Measurements from ENCODE around the gene EML6. TPM values are rescaled to one million over a fixed set of nuclear protein-coding genes. Genes with fewer than 3 reads are reported as not detected.

Gene EML6
- total RNA-seq, 1 experiment from 2014 or later, result 0.17 TPM

DNA sequence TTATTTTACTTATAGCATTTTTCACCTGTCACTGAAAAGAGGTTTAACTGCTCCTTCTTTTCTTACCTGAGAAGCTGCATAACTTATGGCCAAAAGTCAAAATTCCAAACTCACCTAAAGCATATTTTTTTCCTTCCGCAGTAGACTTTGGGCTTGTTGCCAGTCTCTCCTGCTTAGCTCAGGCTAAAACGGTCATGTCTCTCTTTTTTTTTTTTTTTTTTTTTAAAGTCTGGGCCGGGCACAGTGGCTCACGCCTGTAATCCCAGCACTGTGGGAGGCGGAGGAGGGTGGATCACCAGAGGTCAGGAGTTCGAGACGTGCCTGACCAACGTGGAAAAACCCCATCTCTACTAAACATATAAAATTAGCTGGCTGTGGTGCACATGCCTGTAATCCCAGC is 213.3 kb downstream of the EML6 start:
- no peak for DNase-seq (ENCODE audit: extremely low read depth, low read depth)

DNA sequence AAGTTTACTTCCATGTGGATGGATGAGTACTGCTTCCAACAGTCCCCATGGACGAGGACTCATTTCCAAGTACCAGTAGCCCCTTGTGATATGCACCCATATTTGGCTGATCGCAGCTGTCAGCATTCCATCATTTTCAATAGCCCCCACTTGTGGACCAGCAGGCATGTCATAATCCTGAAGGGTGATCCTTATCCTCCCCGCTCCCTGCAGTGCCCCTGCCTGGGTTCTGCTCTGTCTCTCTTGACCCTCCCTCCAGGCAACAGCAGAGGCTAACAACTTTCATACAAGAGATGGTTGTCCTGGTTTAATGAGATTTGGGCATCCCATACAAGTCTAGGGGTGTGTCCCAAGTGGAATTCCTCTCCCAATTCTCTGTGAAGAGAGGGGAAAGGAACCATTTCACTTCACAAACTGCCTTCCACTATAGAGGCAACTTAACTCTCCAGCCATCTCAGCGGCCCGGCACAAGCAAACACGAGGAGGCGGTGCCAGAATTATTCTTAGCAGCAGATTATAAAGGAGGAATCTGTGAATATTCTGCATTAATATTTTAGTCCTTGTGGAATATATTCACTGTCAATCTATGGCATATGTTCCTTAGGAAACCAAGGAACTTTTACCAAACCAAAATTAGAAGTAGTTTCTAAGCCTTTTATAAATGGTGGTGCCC is 216.1 kb downstream of the EML6 start:
- no peak for DNase-seq (ENCODE audit: extremely low read depth, low read depth)

DNA sequence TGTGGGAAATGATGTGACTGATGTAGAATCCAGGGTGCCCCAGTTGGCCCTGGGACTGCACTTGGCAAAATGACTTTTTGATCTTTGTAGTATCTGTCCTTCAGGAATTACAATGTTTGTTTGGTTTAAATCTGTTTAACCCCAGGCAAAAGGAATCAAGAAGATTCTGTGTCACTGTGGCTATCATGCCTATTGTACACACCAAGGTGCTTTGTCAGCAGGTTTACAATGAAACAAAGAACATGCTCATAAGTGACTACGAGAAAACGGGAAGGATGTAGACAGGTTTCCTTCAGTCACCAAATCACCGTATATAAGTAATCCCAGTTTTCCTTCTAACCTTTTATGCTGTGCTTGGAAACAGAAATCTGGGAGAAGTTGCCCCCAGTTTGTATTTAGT is 217.3 kb downstream of the EML6 start:
- no peak for DNase-seq (ENCODE audit: extremely low read depth, low read depth)

DNA sequence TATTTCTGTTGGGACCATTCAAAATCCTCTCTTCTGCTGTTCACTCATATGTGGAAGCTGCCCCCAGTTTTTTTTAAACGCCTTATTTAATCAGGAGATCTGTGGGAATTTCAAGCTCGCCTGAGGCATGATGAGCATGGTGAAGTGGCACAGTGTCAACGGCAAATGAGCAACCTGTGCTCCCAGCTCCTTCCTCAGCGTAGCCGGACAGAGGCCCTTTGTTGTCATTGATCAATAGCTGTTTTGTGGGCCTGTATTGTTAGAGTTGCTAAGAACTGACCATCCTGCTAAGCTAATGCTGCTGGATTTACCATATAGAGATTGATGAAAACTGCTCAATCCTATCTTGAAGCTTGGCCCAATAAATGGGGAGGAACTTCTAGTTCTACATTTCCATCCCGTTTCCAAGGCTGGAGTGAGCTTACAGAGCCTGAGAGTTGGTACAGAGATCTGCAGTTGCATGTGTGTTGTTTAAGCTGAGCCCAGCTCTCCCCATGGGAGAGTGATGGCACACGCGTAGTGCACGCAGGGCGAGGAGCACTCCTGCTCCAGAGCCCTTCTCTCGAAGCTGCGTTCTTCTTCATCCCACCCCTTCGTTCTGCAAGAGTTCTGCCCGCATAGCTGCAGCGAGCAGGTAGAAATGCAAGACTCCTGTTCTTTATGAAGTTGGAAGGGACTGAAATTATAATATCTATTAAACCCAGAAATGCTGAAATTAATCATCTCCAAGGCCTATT is 218.0 kb downstream of the EML6 start:
- no peak for DNase-seq (ENCODE audit: extremely low read depth, low read depth)

- DNase-seq (ENCODE audit: extremely low read depth, low read depth), result no peak
Measured at GRCh38 chr2:54942373-54942772, 218.9 kb downstream of the EML6 start.

DNA sequence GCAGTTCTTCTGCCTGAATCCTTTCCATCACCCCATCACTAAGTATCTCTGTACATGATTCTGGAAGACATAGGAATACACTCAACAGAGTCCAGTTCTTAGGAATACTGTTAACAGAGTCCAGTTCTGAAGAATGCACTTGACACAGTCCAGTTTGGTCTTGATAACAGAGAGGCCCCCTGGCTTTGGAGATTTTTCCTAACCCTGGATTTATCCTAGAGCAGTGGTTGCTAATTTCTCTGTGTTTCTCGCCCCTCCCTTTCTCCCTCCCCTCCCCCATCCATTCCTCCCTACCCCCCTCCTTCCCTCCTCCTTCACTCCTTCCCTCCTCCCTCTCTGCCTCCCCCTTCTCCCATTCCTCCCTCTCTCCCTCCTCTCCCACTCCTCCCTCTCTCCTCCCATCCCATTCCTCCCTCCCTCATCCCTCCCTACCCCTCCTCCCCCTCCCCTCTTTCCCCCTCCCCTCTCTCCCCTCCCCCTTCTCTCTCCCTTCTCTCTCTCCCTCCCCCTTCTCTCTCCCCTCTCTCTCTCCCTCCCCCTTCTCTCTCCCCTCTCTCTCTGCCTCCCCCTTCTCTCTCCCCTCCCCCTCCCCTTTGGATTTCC is 221.4 kb downstream of the EML6 start:
- DNase-seq (ENCODE audit: extremely low read depth, low read depth), result no peak

GRCh38 chr2:54945391-54946219 is 222.1 kb downstream of the EML6 start:
- no peak for DNase-seq (ENCODE audit: extremely low read depth, low read depth)

- DNase-seq (ENCODE audit: extremely low read depth, low read depth), result no peak
Measured at GRCh38 chr2:54946220-54946805, 222.9 kb downstream of the EML6 start.

DNA sequence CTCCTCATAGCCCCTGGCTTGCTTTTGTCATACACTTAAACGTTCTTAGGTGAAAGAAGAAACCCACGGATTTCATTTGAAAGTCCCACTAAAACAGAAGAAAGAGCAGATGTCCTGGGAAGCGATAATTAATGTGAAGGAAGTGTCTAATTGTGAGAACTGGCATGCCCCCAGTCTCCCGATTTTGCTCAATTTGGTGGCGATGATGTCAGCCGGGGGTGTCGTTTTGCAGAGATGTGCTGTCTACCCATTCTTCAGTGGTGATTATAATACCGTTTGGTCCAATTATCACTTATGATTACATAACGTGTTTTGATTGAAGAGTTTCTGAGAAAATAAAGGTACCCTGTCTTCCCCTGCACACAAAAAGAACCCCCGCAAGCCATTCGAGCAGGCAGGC is 223.7 kb downstream of the EML6 start:
- no peak for DNase-seq (ENCODE audit: extremely low read depth, low read depth)

GRCh38 chr2:54947646-54948045 is 224.2 kb downstream of the EML6 start:
- DNase-seq (ENCODE audit: extremely low read depth, low read depth), result no peak

DNA sequence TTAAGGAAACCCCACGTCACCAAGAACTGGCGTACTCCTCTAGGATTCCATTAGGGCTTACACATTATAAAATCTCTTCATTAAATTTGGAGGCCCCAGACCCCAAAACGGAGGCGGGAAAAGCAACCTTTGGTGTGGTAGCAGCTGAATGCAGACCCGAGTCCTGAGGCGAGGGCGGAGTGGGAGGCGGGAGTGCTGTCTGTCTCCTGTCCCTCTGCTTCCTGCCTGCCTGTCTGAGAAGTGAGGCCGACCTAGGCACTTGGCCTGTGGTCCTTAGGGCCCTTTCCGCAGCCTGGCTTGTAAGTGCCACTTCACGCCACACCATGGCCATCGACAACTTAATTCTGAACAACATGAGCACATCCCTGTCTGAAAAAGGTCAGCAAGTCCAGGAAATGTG is 224.7 kb downstream of the EML6 start:
- no peak for DNase-seq (ENCODE audit: extremely low read depth, low read depth)

DNA sequence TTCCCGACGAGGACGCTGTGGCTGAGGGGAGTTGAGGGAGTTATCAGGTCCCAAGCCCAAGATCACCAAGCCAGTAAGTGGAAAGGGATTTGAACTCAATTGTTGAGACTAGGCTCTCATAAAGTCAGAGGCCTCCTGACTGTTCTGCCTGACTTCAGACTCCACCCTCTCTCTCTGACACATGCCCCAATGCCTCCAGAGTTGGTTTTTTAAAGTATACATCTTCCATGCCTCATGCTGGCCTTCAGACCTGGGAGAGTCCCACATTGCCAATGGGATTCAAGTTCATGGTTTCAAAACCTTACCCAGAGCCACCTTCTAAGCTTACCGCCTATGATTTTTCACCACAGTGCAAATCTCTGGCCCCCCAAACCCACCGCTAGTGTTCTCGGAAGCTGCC is 226.0 kb downstream of the EML6 start:
- no peak for DNase-seq (ENCODE audit: extremely low read depth, low read depth)

- DNase-seq (ENCODE audit: extremely low read depth, low read depth), result no peak
Measured at GRCh38 chr2:54950811-54951210, 227.3 kb downstream of the EML6 start.

DNA sequence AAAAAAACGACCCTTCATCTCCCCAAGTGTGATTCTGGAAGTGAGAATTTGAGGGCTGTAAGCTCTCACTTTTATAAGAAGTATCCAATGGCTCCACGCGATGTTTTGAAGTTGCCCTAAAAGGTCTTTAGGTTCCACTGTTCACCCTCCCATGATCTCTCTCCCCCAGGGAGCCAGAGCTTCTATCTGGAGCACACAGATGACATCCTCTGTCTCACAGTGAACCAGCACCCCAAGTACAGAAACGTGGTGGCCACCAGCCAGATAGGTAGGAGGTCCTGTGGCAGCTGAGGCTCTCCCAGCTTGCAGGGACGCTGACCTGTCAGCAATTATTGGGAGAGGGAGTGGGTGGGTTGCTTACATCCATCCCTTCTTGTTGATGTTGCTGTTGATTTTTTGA is 229.0 kb downstream of the EML6 start:
- DNase-seq (ENCODE audit: extremely low read depth, low read depth), result no peak

GRCh38 chr2:54952978-54953456 is 229.6 kb downstream of the EML6 start:
- no peak for DNase-seq (ENCODE audit: extremely low read depth, low read depth)

DNA sequence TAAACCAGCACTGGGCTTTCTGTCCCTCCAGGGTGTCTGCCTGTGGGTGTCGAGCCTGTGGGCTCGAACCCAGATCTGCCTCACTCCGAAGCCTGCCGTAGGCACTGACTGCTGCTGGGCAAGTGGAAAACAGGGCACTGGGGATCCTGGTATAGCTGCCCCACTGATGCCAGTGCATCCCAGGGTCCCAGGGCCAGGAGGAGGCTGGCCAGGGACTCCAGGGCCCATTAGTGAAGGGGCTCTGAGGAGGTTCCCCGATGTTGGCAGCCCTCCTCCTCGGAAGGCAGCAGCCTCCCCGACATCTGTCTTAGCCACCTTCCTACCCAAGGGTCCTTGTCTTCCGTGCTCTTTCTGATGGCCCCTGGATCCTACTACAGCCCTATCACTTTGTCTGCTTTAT is 230.7 kb downstream of the EML6 start:
- no peak for DNase-seq (ENCODE audit: extremely low read depth, low read depth)

GRCh38 chr2:54954705-54955357 is 231.4 kb downstream of the EML6 start:
- DNase-seq (ENCODE audit: extremely low read depth, low read depth), result no peak

DNA sequence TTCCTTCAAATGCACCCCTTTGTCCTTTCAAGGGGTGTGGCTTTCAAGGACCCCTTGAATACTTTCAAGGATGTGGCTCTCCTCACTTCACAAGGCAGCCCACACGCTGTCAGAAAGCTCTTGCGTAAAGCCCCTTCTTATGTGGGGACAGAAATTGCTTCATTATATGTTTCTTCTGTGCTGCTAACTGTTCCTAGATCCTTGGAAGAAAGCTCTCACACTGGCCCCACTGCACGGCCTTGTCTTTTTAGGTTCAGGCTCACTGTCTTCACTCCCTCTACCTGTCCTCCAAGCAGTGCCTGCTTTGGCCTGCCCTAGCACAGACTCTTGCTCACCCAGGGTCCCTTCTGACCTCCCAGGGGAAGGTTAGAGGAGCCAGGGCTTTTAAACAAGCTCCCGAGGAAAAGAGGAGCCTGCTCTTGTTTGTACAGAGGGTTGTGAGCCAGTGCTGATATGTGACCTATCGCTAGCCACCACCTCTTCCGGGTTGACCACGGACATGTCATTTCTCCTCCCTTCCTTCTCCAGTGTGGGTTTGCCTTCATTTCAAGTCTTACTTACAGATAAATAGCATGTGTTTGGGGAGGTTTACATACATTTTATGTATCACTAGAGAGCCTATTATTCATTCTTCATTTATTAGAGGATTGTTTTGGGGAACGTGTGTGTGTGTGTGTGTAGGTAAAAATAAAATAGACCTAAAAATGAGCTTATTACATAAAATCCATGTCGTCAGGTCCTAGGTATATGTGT is 232.1 kb downstream of the EML6 start:
- DNase-seq (ENCODE audit: extremely low read depth, low read depth), result peak; percentile 32

DNA sequence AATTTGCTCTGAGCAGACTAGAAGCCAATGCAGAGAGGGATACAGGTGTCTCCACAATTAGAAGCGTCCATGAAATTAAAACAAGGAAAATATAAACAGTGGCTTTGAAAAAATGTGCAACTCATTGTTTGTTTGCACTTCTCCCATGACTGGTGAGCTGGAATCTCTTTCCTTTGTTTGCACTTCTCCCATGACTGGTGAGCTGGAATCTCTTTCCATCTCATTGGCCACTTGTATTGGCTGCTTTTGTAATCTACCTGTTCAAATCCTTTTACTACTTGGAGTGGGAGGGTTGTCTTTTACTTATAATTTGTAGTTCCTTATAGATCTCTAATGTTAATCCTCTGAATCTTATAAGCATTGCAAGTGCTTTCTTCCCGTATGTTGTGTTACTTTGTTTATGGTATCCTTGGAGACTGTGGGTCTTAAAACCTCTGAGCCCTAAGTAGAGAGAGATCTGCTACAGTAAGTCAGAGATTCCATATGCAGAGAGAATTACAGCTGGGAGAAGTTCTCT is 232.7 kb downstream of the EML6 start:
- DNase-seq (ENCODE audit: extremely low read depth, low read depth), result peak; percentile 14

Data from NCI-H460 (cell line).